Esophagus mucosa (tissue), 1 donor: Measurements from ENCODE around the gene ROCK2. TPM values are rescaled to one million over a fixed set of nuclear protein-coding genes. Genes with fewer than 3 reads are reported as not detected.

Source experiments
- ATAC-seq: fragments of 200-7000 bp; cut with Tn5 transposase; one replicate; pipeline ENCODE4 v1.9.1; 2020
- total RNA-seq: library from RNA; stranded (reverse); gene quantifications from one replicate; pipeline ENCODE4 v1.2.4, GENCODE V29; 2023
- donor health status: DM: yes; HTN: yes; CAD: no.

The ROCK2 gene
- total RNA-seq: 14.4 TPM

DNA sequence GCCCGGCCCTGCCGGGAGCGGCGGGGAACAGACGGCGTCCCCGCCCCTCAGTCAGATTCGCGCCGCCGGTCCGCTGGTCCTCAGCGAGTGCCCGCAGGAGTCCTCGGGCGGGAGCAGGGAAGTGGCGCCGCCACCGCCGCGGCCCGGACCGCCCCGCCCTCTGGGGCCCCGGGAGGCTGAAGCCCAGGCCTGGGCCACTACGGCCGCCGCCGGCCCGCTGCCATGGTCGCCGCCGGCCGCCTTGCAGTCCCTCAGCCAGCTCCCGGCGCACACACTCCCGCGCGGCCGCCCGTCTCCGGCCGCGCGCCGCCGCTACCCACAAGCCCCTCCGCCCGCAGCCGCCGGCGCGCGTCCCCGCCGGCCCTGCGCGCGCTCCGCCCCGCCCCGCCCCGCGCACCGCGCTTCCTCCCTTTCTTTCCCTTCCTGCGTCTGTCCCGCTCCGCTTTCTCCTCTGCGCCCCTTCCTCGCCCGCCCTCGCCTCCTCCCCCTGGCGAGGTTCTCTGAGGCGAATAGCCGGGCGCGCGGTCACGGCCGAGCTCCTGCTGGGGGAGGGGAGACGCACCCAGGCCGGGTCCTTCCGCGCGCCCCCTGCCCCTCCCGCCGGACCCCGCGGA, at the start of gene ROCK2:
Gene ROCK2 (minus strand): TSS at position 295 of the 614 bp plus-strand sequence. CDS start 500 bp downstream, outside the sequence.
- peak; percentile 79 for ATAC-seq

DNA sequence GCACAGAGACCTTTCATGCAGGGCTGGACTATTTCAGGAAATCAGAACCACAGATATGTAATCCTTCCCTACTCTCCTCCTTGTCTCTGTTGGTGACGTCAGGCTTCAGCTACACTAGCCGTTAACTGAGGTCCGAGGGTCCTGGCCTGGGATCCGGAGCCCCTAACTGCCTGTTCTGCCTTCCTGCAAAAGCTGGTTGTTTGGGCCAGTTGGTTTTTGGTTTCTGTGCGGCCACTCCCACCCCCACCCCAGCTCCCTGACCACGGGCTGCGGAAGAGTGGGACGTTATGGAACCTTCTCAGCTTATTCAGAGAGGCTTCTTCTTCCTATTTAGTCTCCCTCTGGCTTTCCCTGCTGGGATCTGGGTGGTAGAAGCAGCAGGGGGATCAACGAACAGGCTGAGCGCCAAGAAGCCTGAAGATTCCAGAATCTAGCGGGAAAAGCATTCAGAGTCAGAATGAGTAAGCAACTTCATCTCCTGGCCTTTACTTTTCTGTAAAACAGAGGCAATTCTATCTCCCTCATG, 49.3 kb upstream of the ROCK2 start:
- ATAC-seq: no peak

GRCh38 chr2:11391942-11392266, 47.5 kb upstream of the ROCK2 start:
- no peak for ATAC-seq

DNA sequence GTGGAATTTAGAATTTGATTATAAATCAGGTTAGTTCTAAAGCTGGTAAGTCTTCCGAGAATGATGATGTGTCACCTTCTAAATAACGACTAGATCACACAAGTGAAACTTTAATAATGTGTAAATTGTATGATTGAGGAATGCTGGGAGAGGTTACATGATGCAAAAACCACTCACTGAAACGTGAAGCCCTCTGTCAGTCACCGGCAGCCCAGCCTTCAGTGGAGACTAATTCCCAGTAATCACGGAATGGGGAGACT, 45.9 kb upstream of the ROCK2 start:
- ATAC-seq: no peak

DNA sequence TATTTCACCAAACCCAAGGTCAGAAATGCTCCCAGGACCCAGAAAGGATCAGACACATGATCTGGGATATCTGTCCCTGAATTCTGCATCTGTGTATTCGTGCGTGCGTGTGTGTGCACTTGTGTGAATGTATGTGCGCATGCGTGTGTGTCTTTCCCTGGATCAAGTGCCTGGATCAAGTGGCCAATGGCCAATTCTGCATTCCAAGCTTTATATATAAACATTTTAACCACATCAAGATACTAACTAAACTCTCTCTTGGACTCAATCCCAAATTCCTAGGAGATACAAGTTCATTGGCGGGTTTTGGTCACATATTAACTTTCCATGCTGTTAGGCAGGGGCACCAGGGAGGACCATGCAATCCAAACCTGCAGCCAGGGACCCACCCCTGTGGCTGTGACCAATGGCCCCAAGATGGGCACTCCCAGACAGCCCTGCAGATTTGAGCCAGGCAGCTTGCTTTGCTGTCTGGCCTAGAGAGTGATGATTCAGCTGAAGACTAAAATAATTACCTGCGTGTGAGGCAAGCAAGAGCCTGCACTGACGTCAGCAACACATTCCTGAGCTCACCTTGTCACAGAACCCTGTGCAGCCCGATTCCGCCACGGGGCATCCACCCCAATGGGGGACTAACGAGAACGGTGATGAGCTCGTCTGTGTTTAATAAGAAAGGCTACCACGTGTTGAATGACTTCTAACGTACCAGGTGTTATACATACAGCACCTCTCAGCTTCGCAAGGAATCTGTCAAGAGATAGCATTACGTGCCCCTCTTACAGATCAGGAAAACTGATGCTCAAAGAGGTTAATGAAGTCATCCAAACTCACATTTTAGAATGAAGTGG, 45.3 kb upstream of the ROCK2 start:
- no peak for ATAC-seq

- ATAC-seq: no peak
Observed at GRCh38 chr2:11389052-11389420, 44.6 kb upstream of the ROCK2 start.

GRCh38 chr2:11388262-11389051, 44.0 kb upstream of the ROCK2 start:
- no peak for ATAC-seq

- ATAC-seq: no peak
Observed at GRCh38 chr2:11387843-11388242, 43.4 kb upstream of the ROCK2 start.

GRCh38 chr2:11387100-11387390, 42.6 kb upstream of the ROCK2 start:
- ATAC-seq: no peak

DNA sequence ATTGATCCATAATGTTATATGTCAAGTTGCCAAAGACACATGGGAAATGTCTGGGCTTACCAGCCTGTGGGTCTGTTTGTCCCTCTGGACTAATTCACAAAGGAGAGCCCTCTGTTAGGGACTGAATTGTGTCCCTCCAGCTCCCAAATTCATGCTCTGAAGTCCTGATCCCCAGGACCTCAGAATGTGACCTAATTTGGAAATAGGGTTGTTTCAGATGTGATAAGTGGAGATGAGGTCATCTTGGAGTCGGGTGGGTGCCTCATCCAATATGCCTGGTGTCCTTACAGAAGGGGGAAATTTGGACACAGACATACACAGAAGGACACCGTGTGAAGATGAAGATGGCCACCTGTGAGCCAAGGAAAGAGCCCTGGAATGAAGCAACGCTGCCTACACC, 41.4 kb upstream of the ROCK2 start:
- ATAC-seq: no peak

GRCh38 chr2:11385216-11385615, 40.8 kb upstream of the ROCK2 start:
- no peak for ATAC-seq

GRCh38 chr2:11379558-11379957, 35.1 kb upstream of the ROCK2 start:
- ATAC-seq: no peak

DNA sequence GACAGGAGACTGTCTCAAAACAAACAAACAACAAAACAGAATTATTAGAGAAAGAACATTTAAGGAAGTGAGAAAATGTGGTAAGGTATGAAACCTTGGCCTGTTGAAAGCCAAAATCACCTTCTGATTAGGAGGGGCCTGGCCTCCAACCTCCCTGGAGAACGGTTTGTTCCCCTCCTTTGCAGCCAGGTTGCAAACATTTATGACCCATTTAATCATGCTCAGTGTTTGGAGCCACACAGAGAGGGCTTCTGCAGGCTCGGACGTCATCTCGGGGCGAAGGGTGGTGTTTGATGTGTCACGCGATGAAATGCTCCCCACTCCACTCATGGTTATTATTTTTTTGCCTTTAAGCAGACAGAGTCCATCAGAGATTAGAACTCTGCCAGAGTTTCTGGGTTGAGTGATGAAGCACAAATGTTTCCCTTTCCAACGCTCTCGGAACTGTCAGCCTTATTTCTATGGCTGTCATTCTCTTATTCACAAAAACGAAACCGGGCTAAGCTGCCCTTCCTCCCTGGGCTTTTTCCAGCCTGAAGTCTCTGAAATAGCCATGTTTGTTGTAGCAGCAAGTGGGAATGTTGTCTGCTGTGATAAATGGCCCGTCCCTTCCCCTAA, 33.6 kb upstream of the ROCK2 start:
- no peak for ATAC-seq

GRCh38 chr2:11376071-11376470, 31.6 kb upstream of the ROCK2 start:
- ATAC-seq: no peak

DNA sequence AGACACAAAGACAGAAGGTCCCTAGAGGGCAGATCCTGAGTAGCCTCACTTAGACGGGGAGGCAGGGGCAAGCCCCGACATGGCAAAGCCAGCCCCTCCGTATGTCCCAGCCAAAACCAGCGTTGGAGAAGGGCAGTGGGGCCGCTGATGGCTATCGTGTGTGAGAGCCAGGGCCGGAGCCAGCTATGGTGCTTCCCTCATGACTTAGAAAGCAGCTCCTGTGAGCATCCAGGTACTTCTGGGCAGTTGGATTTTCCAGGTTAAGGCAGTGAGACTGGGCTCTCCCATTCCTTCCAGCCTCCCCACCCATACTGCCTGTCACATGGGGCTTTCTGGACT, 31.2 kb upstream of the ROCK2 start:
- ATAC-seq: no peak

DNA sequence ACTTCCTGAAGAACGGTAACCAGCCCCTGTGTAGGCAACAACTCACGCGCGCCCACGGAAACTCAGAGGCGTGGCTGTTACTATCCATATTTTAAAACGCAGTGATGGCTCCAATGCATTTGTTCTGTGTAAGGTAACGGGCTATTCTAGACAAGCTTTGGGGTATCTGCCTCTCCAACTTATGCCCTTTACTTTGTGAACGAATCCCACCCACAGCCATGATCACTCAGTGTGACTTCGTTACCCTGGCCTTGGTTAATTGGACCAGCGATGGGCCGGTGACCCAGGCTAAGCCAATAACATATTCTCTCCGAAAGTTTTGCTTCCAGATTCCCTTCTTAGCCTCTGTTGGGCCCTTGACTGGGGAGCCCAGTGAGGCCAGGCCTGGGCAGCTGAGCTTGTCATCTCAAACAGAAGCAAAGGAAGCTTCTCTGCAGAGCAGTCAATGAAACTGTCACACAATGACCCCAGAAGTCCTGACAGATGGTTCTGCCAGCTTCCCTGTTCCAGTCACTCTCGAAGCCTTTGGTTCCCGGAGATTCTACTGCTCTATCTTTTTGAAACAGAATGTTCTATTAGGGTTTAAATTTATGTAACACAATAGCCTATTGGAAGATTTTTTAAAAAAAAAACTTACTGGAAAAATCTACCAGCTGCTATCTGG, 30.7 kb upstream of the ROCK2 start:
- no peak for ATAC-seq

- no peak for ATAC-seq
Observed at GRCh38 chr2:11373096-11373495, 28.7 kb upstream of the ROCK2 start.

- ATAC-seq: no peak
Observed at GRCh38 chr2:11371092-11371937, 26.9 kb upstream of the ROCK2 start.

GRCh38 chr2:11370377-11371091, 26.1 kb upstream of the ROCK2 start:
- peak; percentile 24 for ATAC-seq

GRCh38 chr2:11368059-11368572, 23.7 kb upstream of the ROCK2 start:
- no peak for ATAC-seq

GRCh38 chr2:11367170-11367730, 22.8 kb upstream of the ROCK2 start:
- ATAC-seq: no peak
